ENCODE measurements around the gene PLLP. TPM values are rescaled to one million over a fixed set of nuclear protein-coding genes. Genes with fewer than 3 reads are reported as not detected.

The PLLP gene
- total and polyA plus RNA-seq, 9 of the 15 experiments (the other 6 are each of a cell fraction or from before 2014, with no cell fraction given) = 0.09 to 0.96 (median 0.27) TPM

- TF ChIP-seq AFF4 (CRISPR knock-in tag; IDR thresholded peaks at IDR 0.05) = no peak
- no peak for TF ChIP-seq KLF13 (tag; IDR thresholded peaks at IDR 0.05; ENCODE audit: borderline replicate concordance, low read depth)
- no peak for TF ChIP-seq ZNF274 (IDR thresholded peaks at IDR 0.05; ENCODE audit: borderline replicate concordance, low read depth, low read length)
- TF ChIP-seq GATAD2B (IDR thresholded peaks at IDR 0.05; ENCODE audit: borderline replicate concordance) = no peak
- TF ChIP-seq ZFP36 (IDR thresholded peaks at IDR 0.05; ENCODE audit: low read depth, low read length, partially characterized antibody) = no peak
- no peak for TF ChIP-seq CHD1 (IDR thresholded peaks at IDR 0.05; ENCODE audit: low read length)
- no peak for TF ChIP-seq NCOA6 (IDR thresholded peaks at IDR 0.05)
- TF ChIP-seq TBP (optimal IDR thresholded peaks at IDR 0.05; ENCODE audit: low read depth, low read length) = peak; percentile 72
- no peak for TF ChIP-seq CCAR2 (IDR thresholded peaks at IDR 0.05; ENCODE audit: low read depth, low read length)
- TF ChIP-seq NFE2 (IDR thresholded peaks at IDR 0.05; ENCODE audit: low read depth) = no peak
- TF ChIP-seq BRF2 (IDR thresholded peaks at IDR 0.05; ENCODE audit: borderline replicate concordance, insufficient read depth, insufficient read length) = no peak
- TF ChIP-seq MLLT1 (IDR thresholded peaks at IDR 0.05) = no peak
- TF ChIP-seq SRF (CRISPR knock-in tag; IDR thresholded peaks at IDR 0.05) = peak; percentile 9 to 17; a peak in 3 of 4 replicates
- TF ChIP-seq ZNF766 (CRISPR knock-in tag; conservative IDR thresholded peaks at IDR 0.05) = no peak
- peak; percentile 71 for TF ChIP-seq CREM (IDR thresholded peaks at IDR 0.05; ENCODE audit: low read depth)
- no peak for TF ChIP-seq E4F1 (CRISPR knock-in tag; IDR thresholded peaks at IDR 0.05; ENCODE audit: borderline replicate concordance)
- peak; percentile 66; the same call in 1 of the 2 replicates for TF ChIP-seq ETV5 (CRISPR knock-in tag; IDR thresholded peaks at IDR 0.05; ENCODE audit: low read depth)
- peak; percentile 83; the same call in 1 of the 2 replicates for TF ChIP-seq ZBTB1 (CRISPR knock-in tag; IDR thresholded peaks at IDR 0.05; ENCODE audit: borderline replicate concordance, low read depth)
- TF ChIP-seq POLR2H (tag; IDR thresholded peaks at IDR 0.05; ENCODE audit: low read depth) = peak; percentile 62
Observed at GRCh38 chr16:57244767-57245471, 39.6 kb downstream of the PLLP start, which contains the start of gene ARL2BP (continued).

All from K562 (cell line).